B cell (primary cell): ENCODE measurements around the gene PCSK9. TPM values are rescaled to one million over a fixed set of nuclear protein-coding genes. Genes with fewer than 3 reads are reported as not detected.

Source experiments
- ATAC-seq: fragments of 200-7000 bp; cut with Tn5 transposase; one replicate; pipeline ENCODE4 v1.10.0; 2021; ENCODE audit warnings: low read depth, mild to moderate bottlenecking, moderate number of reproducible peaks, moderate library complexity
- CTCF ChIA-PET: fragments of 350-600 bp; sonication (Branson Sonifier 250); formaldehyde crosslinking; loops from one replicate; lab custom pipeline; 2021; ENCODE audit warnings: antibody characterized with exemption, inconsistent platforms; lab: Charles Lee
- POLR2A ChIA-PET: fragments of 350-600 bp; sonication (Branson Sonifier 250); formaldehyde crosslinking; loops from one replicate; lab custom pipeline; 2021; ENCODE audit warnings: antibody characterized with exemption; lab: Charles Lee
- DNase-seq: peaks from one replicate; pipeline ENCODE4 v3.0.0; 2013
- H2AFZ ChIP-seq: 2 replicates; pipeline ENCODE4 v1.6.1; 2012; ENCODE audit warnings: mild to moderate bottlenecking, low read depth, low read length; ENCODE audit not compliant: insufficient read depth, poor library complexity, severe bottlenecking
- H3K27ac ChIP-seq, 2 donors: 1 replicate in 1 of 2; 2 replicates in 1 of 2; pipeline ENCODE4 v1.5.1; 2012 to 2013; ENCODE audit warnings: low read length in 2 of 2, mild to moderate bottlenecking in 2 of 2, moderate library complexity in 1 of 2
- H3K27me3 ChIP-seq, 4 experiments: fragments of 200-600 bp in 1 of 4; sonication (generic) in 1 of 4; replicated peaks in 1 of 4; 1 replicate in 2 of 4; 2 replicates in 2 of 4; pipeline versions ENCODE4 v1.6.1 to v1.7.0; 2013 to 2016; ENCODE audit warnings: low read length in 3 of 4, mild to moderate bottlenecking in 2 of 4, mixed read lengths in 1 of 4, moderate library complexity in 1 of 4; ENCODE audit not compliant: insufficient read depth in 4 of 4, control insufficient read depth in 3 of 4; ENCODE audit errors: control extremely low read depth in 1 of 4
- H3K36me3 ChIP-seq, 2 experiments: replicated peaks in 1 of 2; 1 replicate in 1 of 2; 2 replicates in 1 of 2; pipeline versions ENCODE4 v1.6.1 to v1.7.1; 2013; ENCODE audit warnings: low read length in 1 of 2; ENCODE audit not compliant: insufficient read depth in 2 of 2, control insufficient read depth in 1 of 2; ENCODE audit errors: control extremely low read depth in 1 of 2, extremely low read depth in 1 of 2
- H3K4me1 ChIP-seq, 2 donors: fragments of 200-600 bp in 1 of 2; sonication (generic) in 1 of 2; 1 replicate in 1 of 2; 2 replicates in 1 of 2; pipeline versions ENCODE4 v1.5.1 to v1.6.1; 2013 to 2017; ENCODE audit warnings: low read length in 2 of 2; ENCODE audit not compliant: control insufficient read depth in 2 of 2, insufficient read depth in 2 of 2
- H3K4me2 ChIP-seq: replicated peaks from 2 replicates; pipeline ENCODE3; 2012; ENCODE audit warnings: mild to moderate bottlenecking, low read depth, low read length; ENCODE audit not compliant: poor library complexity, severe bottlenecking
- H3K4me3 ChIP-seq, 5 experiments: fragments of 200-600 bp in 1 of 5; sonication (generic) in 1 of 5; 1 replicate in 3 of 5; 2 replicates in 2 of 5; pipeline versions ENCODE4 v1.5.1 to v1.7.0; 2011 to 2016; ENCODE audit warnings: low read length in 4 of 5, mild to moderate bottlenecking in 4 of 5, low read depth in 2 of 5, control low read depth in 1 of 5, moderate library complexity in 1 of 5; ENCODE audit not compliant: insufficient read depth in 1 of 5; ENCODE audit errors: control extremely low read depth in 1 of 5, extremely low read depth in 1 of 5
- H3K79me2 ChIP-seq: fragments of 200-600 bp; sonication (generic); one replicate; pipeline ENCODE4 v1.6.0; 2016; ENCODE audit warnings: low read length; ENCODE audit not compliant: control insufficient read depth, insufficient read depth
- H3K9ac ChIP-seq: fragments of 200-600 bp; sonication (generic); 2 replicates; pipeline ENCODE4 v1.6.1; 2017; ENCODE audit warnings: mild to moderate bottlenecking, low read length, moderate library complexity
- H3K9me3 ChIP-seq, 3 donors: one replicate each; pipeline versions ENCODE4 v1.6.1 to v1.7.1; 2013; ENCODE audit warnings: low read length in 2 of 3; ENCODE audit not compliant: control insufficient read depth in 2 of 3, insufficient read depth in 1 of 3; ENCODE audit errors: control extremely low read depth in 1 of 3
- H4K20me1 ChIP-seq: 2 replicates; pipeline ENCODE4 v1.6.0; 2012; ENCODE audit warnings: mild to moderate bottlenecking, low read length; ENCODE audit not compliant: insufficient read depth, control insufficient read depth, poor library complexity, severe bottlenecking
- H3K27ac Mint-ChIP-seq: one replicate; pipeline ENCODE4 v1.8.0; 2021; ENCODE audit warnings: mixed read lengths
- H3K27me3 Mint-ChIP-seq: one replicate; pipeline ENCODE4 v1.8.0; 2021; ENCODE audit warnings: mixed read lengths
- H3K4me1 Mint-ChIP-seq: one replicate; pipeline ENCODE4 v1.8.0; 2021; ENCODE audit warnings: mixed read lengths
- H3K4me3 Mint-ChIP-seq: one replicate; pipeline ENCODE4 v1.8.0; 2021; ENCODE audit warnings: mixed read lengths
- H3K9me3 Mint-ChIP-seq: one replicate; pipeline ENCODE4 v1.8.0; 2022; ENCODE audit warnings: mixed read lengths; ENCODE audit not compliant: insufficient read depth
- EZH2 ChIP-seq: IDR thresholded peaks from 2 replicates; pipeline ENCODE4 v1.6.1; 2012; ENCODE audit warnings: borderline replicate concordance, low read depth, mild to moderate bottlenecking, moderate library complexity, low read length; ENCODE audit not compliant: insufficient read depth, poor library complexity, severe bottlenecking
- WGBS: methylation state at CpG from one replicate; pipeline ENCODE4 v1.1.5; 2013; ENCODE audit warnings: missing lambda C conversion rate; ENCODE audit not compliant: insufficient coverage; 5-methylcytosine and 5-hydroxymethylcytosine counted together
- intact Hi-C: fragments of 100-400 bp; cut with micrococcal nuclease; formaldehyde crosslinking; loops from one replicate; pipeline ENCODE4 v1.10.0; 2022
- polyA plus RNA-seq: library from polyadenylated mRNA; depleted of rRNA; stranded (reverse); fragments of >200 nt; gene quantifications from 2 replicates; pipeline ENCODE4 v1.2.3, GENCODE V29; 2012
- total RNA-seq, 2 donors: library from RNA; stranded (reverse); fragments of 120-200 nt in 1 of 2; gene quantifications; 1 replicate in 1 of 2; 2 replicates in 1 of 2; pipeline versions ENCODE4 v1.2.3 to v1.2.4, GENCODE V29; 2013 to 2022
- TF ChIP-seq, protein P1 (sequence below): fragments of 200-600 bp; IDR thresholded peaks from one replicate; pipeline ENCODE4 v1.8.0; 2022; ENCODE audit warnings: antibody characterized with exemption, mild to moderate bottlenecking

PCSK9 gene
- total and polyA plus RNA-seq, 2 donors (not counting 1 experiment from before 2014, with no cell fraction given): not detected

DNA sequence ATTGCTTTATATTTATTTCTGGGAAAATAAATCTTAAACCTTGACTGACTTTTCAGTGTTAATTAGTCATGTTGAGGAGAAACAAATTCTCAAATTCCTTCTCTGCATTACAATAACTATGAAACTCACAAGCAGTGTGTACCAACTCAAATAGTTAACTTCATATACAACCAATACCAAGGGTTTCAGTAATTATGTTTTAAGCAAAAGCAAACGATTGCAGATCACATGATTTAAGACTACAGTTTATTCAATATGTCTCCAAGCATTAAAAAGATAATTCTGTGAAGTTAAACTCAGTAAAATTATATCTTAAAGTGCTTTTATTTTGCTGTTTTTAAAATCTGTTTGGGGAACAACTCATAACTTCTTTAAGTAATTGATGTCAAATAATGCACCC, 28.6 kb downstream of the PCSK9 start:
- Histone ChIP-seq H3K27ac (no peak overlapping the region), H4K20me1 (no peaks in the 10 kb centered on the region), H3K9me3 (no peaks in the 10 kb centered on the region), H3K4me1 (no peaks in the 10 kb centered on the region), H3K4me3 (no peak overlapping the region), H2AFZ (no peak overlapping the region), H3K36me3 (peaks cover 4 to 65% of the 10 kb centered on the region in 2 experiments), H3K4me2 (no peak overlapping the region), H3K9ac (no peak overlapping the region), H3K27me3 (no peaks in the 10 kb centered on the region), H3K79me2 (no peaks in the 10 kb centered on the region)
- H3K4me1 Mint-ChIP-seq: no peaks in the 10 kb centered on the region
- ChIA-PET CTCF (interaction anchor here (1.0 kb wide), 1 partner anchor 71 kb away, joined by 4 read pairs; no protein-coding TSS in a partner anchor), POLR2A (no interaction called here)
- TF ChIP-seq EZH2: no peak
- TF ChIP-seq, protein P1, sequence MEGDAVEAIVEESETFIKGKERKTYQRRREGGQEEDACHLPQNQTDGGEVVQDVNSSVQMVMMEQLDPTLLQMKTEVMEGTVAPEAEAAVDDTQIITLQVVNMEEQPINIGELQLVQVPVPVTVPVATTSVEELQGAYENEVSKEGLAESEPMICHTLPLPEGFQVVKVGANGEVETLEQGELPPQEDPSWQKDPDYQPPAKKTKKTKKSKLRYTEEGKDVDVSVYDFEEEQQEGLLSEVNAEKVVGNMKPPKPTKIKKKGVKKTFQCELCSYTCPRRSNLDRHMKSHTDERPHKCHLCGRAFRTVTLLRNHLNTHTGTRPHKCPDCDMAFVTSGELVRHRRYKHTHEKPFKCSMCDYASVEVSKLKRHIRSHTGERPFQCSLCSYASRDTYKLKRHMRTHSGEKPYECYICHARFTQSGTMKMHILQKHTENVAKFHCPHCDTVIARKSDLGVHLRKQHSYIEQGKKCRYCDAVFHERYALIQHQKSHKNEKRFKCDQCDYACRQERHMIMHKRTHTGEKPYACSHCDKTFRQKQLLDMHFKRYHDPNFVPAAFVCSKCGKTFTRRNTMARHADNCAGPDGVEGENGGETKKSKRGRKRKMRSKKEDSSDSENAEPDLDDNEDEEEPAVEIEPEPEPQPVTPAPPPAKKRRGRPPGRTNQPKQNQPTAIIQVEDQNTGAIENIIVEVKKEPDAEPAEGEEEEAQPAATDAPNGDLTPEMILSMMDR: no peak
- no peak overlapping the region for H3K4me3 Mint-ChIP-seq
- H3K27ac Mint-ChIP-seq: no peak overlapping the region
- H3K9me3 Mint-ChIP-seq: no peaks in the 10 kb centered on the region
- intact Hi-C loops: no loop called here
- DNase-seq (no peak), ATAC-seq (no peak)
- no CpG with 5 or more reads among the region's 1 CpG for WGBS
- no peaks in the 10 kb centered on the region for H3K27me3 Mint-ChIP-seq

DNA sequence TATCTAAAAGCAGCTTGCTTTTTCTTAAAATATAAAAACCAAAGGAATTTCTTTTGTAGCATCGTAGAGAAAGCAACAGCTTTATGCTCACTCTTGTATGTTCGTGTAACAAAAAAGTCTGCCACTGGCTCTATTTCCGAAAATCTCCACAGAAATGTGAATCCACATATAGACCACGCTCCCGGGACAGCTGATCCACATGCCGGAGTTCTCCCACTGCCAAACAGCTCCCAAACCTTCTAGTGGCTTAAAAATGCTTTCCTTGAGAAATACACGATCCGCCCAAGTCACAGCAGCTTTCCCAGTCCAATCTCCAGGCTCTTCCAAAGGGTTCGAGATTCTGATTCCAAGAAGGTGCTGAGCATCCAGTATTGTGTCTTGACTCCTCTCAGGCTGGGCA, 29.3 kb downstream of the PCSK9 start:
- H3K4me1 Mint-ChIP-seq: no peaks in the 10 kb centered on the region
- no peaks in the 10 kb centered on the region for H3K9me3 Mint-ChIP-seq
- intact Hi-C loops: no loop called here
- ChIA-PET CTCF (interaction anchor here (1.0 kb wide), 1 partner anchor 70 kb away, joined by 4 read pairs; no protein-coding TSS in a partner anchor), POLR2A (no interaction called here)
- no peak overlapping the region for H3K4me3 Mint-ChIP-seq
- no peak overlapping the region for H3K27ac Mint-ChIP-seq
- no peaks in the 10 kb centered on the region for H3K4me1 ChIP-seq
- H3K27me3 Mint-ChIP-seq: no peaks in the 10 kb centered on the region
- H3K27me3 ChIP-seq: no peaks in the 10 kb centered on the region
- H3K4me2 ChIP-seq: no peak overlapping the region
- H3K9ac ChIP-seq: no peak overlapping the region
- H2AFZ ChIP-seq: no peak overlapping the region
- WGBS: 97% methylated on average over 9 of the region's 9 CpGs
- no peak for DNase-seq
- ATAC-seq: no peak
- H3K9me3 ChIP-seq: no peaks in the 10 kb centered on the region
- H3K4me3 ChIP-seq: no peak overlapping the region
- peaks cover 4 to 71% of the 10 kb centered on the region in 2 experiments for H3K36me3 ChIP-seq
- H3K27ac ChIP-seq: no peak overlapping the region
- TF ChIP-seq, protein P1: no peak
- TF ChIP-seq EZH2: no peak
- no peaks in the 10 kb centered on the region for H3K79me2 ChIP-seq
- H4K20me1 ChIP-seq: no peaks in the 10 kb centered on the region
